T1000 (cell line): ENCODE data around the gene CHAD.

Source experiments
- DNase-seq: peaks from one replicate; lab custom pipeline; 2025; ENCODE audit warnings: mixed read lengths; lab: John Stamatoyannopoulos, UW

CHAD gene, protein sequence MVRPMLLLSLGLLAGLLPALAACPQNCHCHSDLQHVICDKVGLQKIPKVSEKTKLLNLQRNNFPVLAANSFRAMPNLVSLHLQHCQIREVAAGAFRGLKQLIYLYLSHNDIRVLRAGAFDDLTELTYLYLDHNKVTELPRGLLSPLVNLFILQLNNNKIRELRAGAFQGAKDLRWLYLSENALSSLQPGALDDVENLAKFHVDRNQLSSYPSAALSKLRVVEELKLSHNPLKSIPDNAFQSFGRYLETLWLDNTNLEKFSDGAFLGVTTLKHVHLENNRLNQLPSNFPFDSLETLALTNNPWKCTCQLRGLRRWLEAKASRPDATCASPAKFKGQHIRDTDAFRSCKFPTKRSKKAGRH

DNA sequence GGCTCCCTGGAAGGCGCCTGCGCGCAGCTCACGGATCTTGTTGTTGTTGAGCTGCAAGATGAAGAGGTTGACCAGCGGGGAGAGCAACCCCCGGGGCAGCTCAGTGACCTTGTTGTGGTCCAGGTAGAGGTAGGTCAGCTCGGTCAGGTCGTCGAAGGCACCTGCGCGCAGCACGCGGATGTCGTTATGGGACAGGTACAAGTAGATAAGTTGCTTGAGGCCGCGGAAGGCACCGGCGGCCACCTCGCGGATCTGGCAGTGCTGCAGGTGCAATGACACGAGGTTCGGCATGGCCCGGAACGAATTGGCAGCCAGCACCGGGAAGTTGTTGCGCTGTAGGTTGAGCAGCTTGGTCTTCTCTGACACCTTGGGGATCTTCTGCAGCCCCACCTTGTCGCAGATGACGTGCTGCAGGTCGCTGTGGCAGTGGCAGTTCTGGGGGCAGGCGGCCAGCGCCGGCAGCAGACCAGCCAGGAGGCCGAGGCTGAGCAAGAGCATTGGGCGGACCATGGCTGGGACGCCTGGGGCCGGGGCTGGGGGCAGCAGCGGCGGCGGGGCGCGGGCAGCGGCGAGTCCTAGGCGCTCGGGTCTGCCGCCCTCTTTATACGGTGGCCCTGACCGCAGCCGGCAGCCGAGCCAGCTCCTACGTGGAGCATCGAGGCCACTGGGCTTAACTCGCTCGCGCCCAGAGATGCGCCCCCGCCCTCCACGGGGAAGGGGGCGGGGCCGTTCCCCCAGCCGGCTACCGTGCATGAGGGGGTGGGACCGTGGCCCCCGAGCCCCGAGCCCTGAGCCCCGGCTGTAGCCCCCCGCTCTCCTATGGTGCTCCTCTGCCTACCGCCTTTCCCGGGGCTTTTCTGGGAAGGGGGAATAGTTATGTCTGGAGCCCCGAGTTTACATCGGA lies at the start of gene CHAD:
Gene CHAD (minus strand): TSS at position 577 of the 904 bp plus-strand sequence. CDS start 67 bp downstream, at position 510.
- no peak for DNase-seq

DNA sequence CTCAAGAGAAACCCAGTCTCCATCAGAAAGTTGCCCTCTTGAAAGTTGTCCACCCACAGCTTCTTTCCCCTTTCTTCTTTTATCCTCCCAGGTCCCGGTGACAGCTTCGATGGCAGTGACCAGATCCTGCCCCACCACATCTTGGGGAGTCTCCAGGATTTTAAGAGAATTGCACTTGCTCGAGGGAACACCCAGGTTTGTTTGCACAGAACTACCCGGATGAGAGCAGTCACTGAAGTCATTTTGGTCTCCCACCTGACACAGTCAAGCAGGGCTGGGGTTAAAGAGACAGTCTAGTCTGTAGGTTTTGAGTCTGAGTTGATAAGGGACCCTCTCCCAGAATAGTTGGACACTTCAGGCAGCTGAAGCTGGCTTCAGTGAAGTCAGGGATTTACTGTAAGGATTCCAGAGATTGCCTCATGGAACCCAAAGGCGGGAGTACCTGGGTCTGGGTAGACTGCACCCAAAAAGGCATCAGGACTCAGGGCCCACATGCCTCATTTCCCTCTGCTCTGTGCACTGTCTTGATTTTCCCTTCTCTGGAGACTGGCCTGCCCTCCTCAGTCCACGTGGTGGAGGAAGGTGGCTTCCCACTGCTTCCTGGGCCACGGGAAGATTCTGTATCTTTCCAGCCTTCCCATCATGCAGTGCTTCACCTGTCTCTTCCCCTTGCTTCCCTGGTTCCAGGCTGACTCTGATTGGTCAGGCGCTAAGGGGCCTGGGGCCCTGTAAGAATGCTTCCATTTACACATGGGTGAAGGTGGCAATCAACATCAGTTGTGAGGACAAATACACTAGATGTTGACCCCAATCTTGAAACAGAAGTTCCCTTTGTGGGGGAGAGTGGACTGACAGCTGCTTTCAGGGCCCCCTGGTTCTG lies 49.1 kb upstream of the CHAD start:
- DNase-seq, result no peak

- no peak for DNase-seq
These were observed 48.3 kb upstream of the CHAD start for GRCh38 chr17:50517011-50517410.

DNA sequence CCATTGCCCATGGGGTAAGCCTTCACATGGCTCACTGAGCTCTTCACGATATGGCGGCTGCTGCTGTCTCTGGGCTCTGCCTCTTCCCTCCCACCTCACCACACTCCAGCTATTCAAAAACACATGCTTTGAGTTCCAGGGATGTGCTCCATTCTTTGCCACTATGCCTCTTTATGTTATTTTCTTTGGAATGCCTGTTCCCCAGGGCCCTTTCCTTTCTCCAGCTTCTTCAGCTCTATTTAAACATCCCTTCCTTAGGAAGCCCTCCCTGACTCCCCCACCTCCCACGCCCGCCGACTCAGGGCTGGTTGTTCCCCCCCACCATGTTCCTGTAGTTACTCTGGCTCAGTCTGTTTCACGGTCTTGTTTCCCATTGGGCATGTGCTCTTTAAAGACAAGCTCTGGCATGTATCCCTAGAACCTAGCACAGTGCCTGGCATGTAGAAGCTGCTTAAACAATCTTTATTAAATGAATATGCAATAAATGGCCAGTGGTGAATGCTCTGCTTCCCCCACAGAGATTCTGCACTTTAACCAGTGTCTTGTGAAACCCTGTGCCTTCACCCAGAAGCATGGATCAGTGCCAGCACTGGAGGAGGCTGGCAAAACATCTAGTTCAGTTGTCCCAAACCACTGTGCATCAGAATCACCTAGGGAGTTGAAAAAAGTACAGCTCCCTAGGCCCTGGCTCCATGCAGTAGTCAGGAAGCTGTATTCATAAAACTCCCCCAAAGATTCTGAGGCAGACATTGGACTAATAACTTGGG lies 46.4 kb upstream of the CHAD start:
- DNase-seq, result no peak

GRCh38 chr17:50514388-50514787 lies 45.7 kb upstream of the CHAD start:
- no peak for DNase-seq

DNA sequence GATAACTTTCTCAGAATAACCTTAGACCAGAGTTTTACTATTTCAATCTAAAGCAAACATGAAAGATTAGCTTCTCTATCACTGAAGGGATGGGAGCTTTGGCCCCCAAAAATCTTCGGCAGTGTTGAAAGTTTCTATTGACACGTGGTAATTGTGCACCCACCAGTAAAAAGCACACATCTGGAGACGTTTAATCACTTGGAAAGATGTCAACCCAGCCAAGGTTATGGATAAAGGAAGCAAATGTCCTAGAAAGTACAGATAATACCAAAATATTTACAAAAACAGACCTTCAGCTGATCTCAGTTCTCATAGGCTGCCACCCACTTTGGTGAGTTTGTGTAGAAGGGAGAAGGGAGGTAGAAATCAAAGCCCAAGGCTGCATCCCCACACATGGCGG lies 44.8 kb upstream of the CHAD start:
- DNase-seq, result no peak

DNA sequence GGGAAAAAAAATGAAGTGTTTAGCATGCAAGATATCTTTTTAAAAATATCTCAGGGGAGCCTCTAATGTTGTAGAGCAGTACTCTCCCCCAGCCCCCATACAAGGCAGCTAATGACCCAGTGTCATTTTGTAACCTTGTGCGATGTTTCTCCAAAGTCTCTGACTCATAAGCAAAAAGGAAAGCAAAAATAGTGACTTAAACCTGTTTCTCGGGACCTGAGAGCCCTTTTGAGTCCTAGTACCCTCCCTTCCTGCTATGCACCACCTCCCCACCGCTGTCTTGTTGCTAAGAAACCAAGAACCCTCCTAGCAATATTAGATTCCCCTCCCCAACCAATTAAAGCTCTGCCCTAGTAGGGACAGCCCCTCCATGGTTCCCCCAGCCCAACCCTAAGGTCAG lies 42.4 kb upstream of the CHAD start:
- DNase-seq, result no peak

DNA sequence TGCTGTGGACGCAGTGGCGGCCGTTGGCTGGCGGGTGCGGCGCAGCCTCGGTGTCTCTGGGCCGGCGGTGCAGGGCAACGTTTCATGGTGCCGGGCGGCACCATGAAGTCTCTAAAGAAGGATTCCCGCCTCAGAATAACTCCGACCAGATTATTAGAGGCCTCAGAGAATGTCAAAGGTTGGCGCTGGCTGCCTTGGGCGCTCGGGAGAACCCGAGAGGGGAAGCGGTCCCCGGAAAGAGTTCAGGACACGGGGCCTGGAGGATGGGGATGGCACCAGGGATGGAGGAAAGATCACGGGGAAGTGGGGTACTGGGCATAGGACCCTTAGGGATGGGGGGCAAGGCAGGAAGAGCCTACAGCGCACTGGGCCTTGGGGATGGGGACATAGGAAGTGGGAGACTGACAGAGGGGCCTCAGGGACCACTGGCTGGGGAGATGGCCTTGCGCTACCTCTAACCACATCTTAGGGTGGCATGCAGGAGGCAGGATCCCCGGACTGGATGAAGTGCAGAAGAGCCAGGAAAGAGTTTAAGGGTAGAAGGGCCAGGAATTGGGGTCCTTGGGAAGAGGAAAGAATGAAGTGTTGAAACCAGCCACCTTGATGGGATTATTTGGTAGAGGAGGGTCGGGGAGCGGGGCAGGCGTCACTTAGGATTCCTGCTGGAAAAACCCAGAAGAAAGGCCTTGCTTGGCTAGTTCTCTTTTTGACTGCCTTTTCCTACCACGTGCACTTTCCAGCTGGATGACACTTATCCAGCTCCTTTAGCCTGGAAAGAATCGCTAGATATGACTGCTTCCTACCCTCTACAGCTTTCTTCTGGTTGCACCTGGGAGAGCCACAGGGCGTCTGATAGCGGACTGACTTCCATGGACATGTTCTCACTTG lies 40.1 kb upstream of the CHAD start:
- no peak for DNase-seq

DNA sequence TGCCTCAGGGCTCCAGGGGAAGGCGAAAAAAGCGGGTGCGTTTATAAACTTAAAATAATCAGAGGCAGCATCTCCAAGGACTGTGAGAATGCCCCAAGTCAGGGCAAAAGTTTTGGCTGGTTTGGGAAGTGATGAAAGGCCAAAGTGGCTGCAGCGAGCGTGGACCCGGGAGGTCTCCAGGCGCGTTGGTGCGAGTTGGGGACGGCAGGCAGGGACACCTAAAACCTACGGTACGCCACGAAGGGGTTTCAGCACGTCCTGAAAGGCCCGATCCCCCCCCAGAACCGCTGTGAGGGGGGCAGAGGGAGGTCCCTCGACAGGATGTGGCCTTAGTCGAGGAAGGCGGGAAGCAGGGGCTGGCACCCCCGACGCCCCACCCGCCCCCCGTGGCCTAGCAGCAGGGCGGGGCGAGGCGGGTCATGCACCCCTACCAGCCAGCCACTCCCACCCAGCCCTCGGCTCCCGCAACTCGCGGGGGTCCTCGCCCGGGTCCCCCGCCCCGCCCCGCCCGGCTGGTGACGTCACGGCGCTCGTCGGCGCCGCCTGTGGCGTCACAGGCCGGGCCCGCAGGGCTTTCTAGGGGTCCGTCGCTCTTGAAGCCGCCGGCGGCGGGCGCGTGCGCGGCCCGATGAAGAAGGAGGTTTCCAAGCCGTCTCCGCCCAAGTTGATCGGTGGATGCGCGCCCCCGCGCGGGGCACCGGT lies 39.3 kb upstream of the CHAD start, which contains the start of gene MYCBPAP:
Gene MYCBPAP (plus strand): TSS at position 569 of the 702 bp plus-strand sequence. CDS start 236 bp downstream, outside the sequence.
- DNase-seq, result peak; percentile 73

DNA sequence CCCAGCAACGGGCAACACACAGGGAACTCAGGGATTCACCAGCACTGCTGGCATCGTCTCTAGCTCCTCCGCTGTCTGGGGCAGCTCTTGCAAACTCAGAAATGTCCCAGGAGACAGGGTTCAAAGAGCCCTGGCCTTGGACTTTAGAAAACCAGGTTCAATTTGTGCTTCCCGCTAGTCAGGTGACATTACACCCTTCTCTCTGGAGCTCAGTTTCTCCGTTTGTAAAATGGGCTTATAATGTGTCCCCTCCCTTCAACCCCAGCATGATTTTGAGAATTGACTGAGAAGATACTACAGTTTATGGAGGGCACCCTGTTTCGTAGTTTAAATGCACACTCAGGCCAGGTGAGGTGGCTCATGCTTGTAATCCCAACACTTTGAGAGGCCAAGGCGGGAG lies 37.6 kb upstream of the CHAD start:
- DNase-seq, result no peak

DNA sequence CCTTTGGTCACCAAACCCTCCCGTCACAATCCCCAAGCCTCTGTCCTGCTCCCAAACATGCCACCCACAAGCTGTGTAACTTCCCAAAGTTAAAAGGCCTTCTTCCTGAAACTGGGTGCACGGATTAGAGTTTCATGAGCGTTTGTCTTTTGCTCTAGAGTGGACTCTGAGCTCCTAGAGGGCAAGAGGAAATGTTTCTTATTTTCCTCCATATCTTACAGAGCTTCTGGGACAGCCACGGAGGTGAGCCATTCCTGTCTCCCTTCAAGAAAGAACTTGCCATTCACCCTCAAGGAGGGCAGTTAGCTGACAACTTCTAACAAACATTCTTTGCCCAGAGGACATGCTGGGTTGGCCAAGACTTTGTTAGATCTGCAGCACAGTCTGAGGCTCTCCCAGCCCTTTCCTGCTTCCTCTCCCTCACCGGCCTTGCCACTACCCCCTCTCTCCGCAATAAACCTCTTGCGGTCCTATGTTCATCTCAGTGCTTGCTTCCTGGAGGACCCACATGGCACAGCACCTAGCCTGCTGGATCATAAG lies 37.0 kb upstream of the CHAD start:
- DNase-seq, result no peak

GRCh38 chr17:50502301-50502990 lies 33.8 kb upstream of the CHAD start:
- no peak for DNase-seq

GRCh38 chr17:50501054-50501453 lies 32.4 kb upstream of the CHAD start:
- no peak for DNase-seq

GRCh38 chr17:50499721-50500120 lies 31.0 kb upstream of the CHAD start:
- DNase-seq, result no peak

GRCh38 chr17:50499270-50499669 lies 30.6 kb upstream of the CHAD start:
- DNase-seq, result no peak

DNA sequence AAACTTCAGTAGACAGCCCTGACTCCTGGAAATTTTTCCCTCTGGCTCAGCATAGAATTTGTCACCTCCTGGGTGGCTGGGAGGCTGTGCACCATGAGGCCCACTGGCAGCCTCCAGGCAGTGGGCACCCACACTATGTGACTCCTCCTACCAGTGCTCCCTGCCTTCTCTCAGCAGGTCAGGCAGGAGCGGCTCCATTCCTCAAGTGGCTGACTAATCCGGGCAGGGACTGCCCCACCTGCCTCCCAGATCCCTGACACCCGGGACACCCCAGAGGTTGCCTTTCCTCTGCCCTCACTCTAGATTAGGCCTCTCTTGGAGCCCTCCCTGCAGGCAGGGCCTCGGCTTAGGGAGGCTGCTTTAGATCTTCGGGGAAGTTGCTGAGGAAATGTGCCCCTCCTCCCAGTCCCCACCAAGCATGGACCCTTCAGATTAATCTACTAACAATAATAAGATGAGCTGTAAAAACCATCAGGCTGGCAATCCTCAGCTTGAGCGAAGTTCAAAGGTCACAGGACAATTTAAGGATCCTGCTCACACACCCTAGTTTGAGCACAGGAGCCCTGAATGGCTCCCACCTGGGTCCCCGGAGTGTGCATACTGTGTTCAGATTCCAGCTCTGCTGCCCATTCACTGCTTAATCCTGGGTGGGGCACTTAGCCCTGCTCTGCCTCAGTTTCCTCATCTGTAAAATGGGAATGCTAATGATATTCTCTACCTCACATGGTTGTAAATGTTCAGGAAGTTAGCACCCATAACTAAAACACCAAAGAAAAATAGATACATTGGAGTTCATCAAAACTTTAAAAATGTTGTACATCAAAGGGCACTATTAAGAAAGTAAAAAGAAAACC lies 29.6 kb upstream of the CHAD start:
- no peak for DNase-seq

DNA sequence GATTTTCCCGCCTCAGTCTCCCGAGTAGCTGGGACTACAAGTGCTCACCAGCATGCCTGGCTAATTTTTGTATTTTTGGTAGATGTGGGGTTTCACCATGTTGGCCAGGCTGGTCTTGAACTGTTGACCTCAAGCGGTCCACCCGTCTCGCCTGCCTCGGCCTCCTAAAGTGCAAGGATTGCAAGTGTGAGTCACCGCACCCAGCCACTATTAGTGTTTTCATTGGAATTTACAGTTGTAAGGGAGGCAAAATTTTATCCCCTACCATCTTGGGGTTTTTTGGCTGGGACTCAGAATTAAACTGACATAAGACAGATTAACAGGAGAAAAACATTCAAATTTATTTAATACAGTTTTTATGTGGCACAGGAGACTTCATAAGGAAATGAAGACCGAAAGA lies 27.2 kb upstream of the CHAD start:
- no peak for DNase-seq
